Smooth muscle cell (in vitro differentiated cells): ENCODE data around the gene SDC1. TPM values are rescaled to one million over a fixed set of nuclear protein-coding genes. Genes with fewer than 3 reads are reported as not detected.

Source experiments
- DNase-seq: peaks from one replicate; lab custom pipeline; 2025; ENCODE audit not compliant: unreplicated experiment; lab: John Stamatoyannopoulos, UW
- H2AFZ ChIP-seq: fragments of 200-600 bp; sonication (generic); 2 replicates; pipeline ENCODE4 v1.6.0; 2016; ENCODE audit warnings: antibody characterized with exemption, low read depth, mild to moderate bottlenecking
- H3F3A ChIP-seq: fragments of 200-600 bp; sonication (generic); 2 replicates; pipeline ENCODE4 v1.6.0; 2017; ENCODE audit warnings: antibody characterized with exemption, low read depth
- H3K27ac ChIP-seq: fragments of 200-600 bp; sonication (generic); 2 replicates; pipeline ENCODE4 v1.5.1; 2016; ENCODE audit warnings: low read depth, mild to moderate bottlenecking
- H3K27me3 ChIP-seq: fragments of 200-600 bp; sonication (generic); 2 replicates; pipeline ENCODE4 v1.6.1; 2016; ENCODE audit warnings: low read depth, mild to moderate bottlenecking
- H3K36me3 ChIP-seq: fragments of 200-600 bp; sonication (generic); 2 replicates; pipeline ENCODE4 v1.5.1; 2016; ENCODE audit warnings: low read depth
- H3K4me1 ChIP-seq: fragments of 200-600 bp; sonication (generic); 2 replicates; pipeline ENCODE4 v1.5.1; 2016; ENCODE audit warnings: low read depth
- H3K4me2 ChIP-seq: fragments of 200-600 bp; sonication (generic); 2 replicates; pipeline ENCODE4 v1.6.0; 2016; ENCODE audit warnings: mild to moderate bottlenecking
- H3K4me3 ChIP-seq: fragments of 200-600 bp; sonication (generic); 2 replicates; pipeline ENCODE4 v1.5.1; 2016; ENCODE audit warnings: mild to moderate bottlenecking
- H3K79me2 ChIP-seq: fragments of 200-600 bp; sonication (generic); 2 replicates; pipeline ENCODE4 v1.6.0; 2016; ENCODE audit warnings: low read depth, mild to moderate bottlenecking
- H3K9ac ChIP-seq: fragments of 200-600 bp; sonication (generic); 2 replicates; pipeline ENCODE4 v1.6.0; 2016; ENCODE audit warnings: low read depth
- H3K9me3 ChIP-seq: fragments of 200-600 bp; sonication (generic); replicated peaks from 2 replicates; pipeline ENCODE4 v1.5.1; 2016; ENCODE audit warnings: low read depth
- H4K20me1 ChIP-seq: fragments of 200-600 bp; sonication (generic); 2 replicates; pipeline ENCODE4 v1.6.0; 2016; ENCODE audit warnings: low read depth
- CTCF ChIP-seq: fragments of 200-600 bp; sonication (generic); IDR thresholded peaks from 2 replicates; pipeline ENCODE4 v1.5.1; 2017; ENCODE audit warnings: borderline replicate concordance, mild to moderate bottlenecking, antibody characterized with exemption; ENCODE audit not compliant: insufficient read depth, poor library complexity, severe bottlenecking
- WGBS: methylation state at CpG from one replicate; pipeline ENCODE4 v1.1.7; 2016; ENCODE audit warnings: low lambda C conversion rate; 5-methylcytosine and 5-hydroxymethylcytosine counted together
- polyA plus RNA-seq: library from polyadenylated mRNA; unstranded; fragments of >200 nt; fragmentation: Nextera tagmentation; extraction: Ambion mirVana; gene quantifications from 2 replicates; pipeline ENCODE4 v1.2.1, GENCODE V29; 2016
- total RNA-seq: library from RNA; depleted of rRNA; stranded (reverse); fragments of >200 nt; gene quantifications from 2 replicates; pipeline ENCODE4 v1.2.3, GENCODE V29; 2014

Gene SDC1
- total and polyA plus RNA-seq, 2 experiments from 2014 or later, result 61.0 to 88.1 TPM

- 96% methylated on average over 26 of the region's 26 CpGs for WGBS
- Histone ChIP-seq H3K36me3 (no peaks in the 10 kb centered on the region), H3K27ac (no peak overlapping the region), H3K27me3 (no peaks in the 10 kb centered on the region), H3F3A (no peaks in the 10 kb centered on the region), H3K79me2 (no peaks in the 10 kb centered on the region), H3K4me1 (peaks cover 5% of the 10 kb centered on the region), H3K9me3 (no peaks in the 10 kb centered on the region), H3K9ac (no peak overlapping the region), H2AFZ (no peak overlapping the region), H3K4me2 (no peak overlapping the region), H4K20me1 (no peaks in the 10 kb centered on the region), H3K4me3 (no peak overlapping the region)
- DNase-seq, result no peak
- no peak for TF ChIP-seq CTCF
Measured at GRCh38 chr2:20200697-20201555, 24.0 kb downstream of the SDC1 start.

DNA sequence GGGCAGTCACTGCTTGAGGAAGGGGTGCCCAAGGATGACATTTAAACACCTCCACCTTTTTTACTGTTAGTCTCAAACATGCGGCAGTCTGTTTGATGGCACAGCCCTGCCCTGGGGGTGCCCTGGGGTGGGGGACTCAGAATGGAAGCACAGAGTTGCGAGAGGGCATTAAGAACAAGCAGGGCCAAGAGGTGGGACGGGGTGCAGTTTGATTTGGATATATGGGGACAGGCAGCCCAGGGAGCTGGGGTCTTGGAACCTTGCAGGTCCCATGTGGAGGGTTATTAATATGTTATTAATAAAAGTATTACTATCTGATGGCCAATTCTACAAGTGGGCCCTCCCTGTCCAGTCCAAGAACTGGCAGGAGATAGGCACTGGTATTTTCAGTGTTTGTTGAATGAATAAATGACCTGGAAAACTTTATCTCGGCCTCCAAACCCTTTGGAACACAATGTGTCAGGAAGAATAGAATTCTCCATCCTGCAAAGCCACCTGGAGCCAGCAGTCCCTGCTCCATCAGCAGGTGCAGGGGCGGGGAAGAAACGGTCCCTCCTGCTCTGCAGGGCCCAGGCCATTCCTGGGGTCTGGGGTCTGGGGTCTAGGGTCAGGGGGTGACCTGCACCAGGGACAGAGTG, 25.2 kb downstream of the SDC1 start:
- Histone ChIP-seq H3K4me3 (no peak overlapping the region), H3K9ac (no peak overlapping the region), H3K4me1 (peaks cover 5% of the 10 kb centered on the region), H3K27me3 (no peaks in the 10 kb centered on the region), H3F3A (no peaks in the 10 kb centered on the region), H4K20me1 (no peaks in the 10 kb centered on the region), H2AFZ (no peak overlapping the region), H3K27ac (no peak overlapping the region), H3K9me3 (no peaks in the 10 kb centered on the region), H3K4me2 (no peak overlapping the region), H3K79me2 (no peaks in the 10 kb centered on the region), H3K36me3 (no peaks in the 10 kb centered on the region)
- DNase-seq, result no peak
- no peak for TF ChIP-seq CTCF
- WGBS, result 93% methylated on average over 6 of the region's 6 CpGs

DNA sequence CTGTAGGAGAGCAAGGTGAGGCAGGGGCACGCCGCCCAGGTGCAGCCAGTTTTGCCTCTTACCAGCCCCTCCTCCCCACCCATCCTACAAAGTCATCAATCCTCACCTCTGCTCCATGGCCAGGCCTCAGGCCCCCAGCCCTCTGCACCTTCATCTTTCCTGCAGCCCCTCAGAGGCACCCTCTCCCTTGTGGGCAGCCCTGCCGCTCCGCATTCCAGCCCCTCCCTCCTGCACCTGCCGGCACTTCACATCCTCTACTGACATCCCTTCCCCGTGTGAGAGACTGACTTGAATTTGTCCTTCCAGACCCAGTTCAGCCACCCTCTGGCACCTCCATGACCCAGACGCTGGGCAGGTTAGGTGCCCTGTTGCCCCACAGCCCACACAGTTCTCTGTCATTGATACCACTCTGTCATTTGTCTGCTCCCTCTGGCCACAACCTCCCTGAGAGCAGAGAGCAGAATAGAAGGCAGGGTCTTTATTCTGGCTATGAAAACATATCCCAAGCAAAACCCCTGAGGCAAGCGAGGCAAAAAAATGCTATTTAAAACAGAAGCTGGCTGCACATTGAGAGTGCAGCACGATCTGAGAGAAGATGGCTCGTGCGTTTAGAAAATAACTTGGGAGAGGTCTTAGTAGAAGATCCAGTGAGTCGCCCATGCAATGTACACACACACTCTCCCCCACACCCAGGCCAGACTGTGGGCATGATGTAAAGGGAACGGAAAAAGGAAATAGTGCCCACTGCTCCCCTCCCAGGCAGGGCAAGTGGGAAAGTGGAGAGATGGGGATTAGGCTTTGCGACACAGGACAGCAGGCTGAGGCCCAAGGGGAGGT, 25.9 kb downstream of the SDC1 start:
- Histone ChIP-seq H2AFZ (no peak overlapping the region), H3K36me3 (no peaks in the 10 kb centered on the region), H3K27me3 (no peaks in the 10 kb centered on the region), H3K79me2 (no peaks in the 10 kb centered on the region), H3K9me3 (no peaks in the 10 kb centered on the region), H3K4me1 (peaks cover 5% of the 10 kb centered on the region), H3F3A (no peaks in the 10 kb centered on the region), H3K4me2 (no peak overlapping the region), H3K27ac (no peak overlapping the region), H3K4me3 (no peak overlapping the region), H3K9ac (no peak overlapping the region), H4K20me1 (no peaks in the 10 kb centered on the region)
- no peak for DNase-seq
- no peak for TF ChIP-seq CTCF
- 68% methylated on average over 14 of the region's 14 CpGs for WGBS
